Measurements from ENCODE around the gene OXA1L. TPM values are rescaled to one million over a fixed set of nuclear protein-coding genes. Genes with fewer than 3 reads are reported as not detected.
"Not testable (repeated sequence)": the region's sequence is repeated elsewhere in the genome, so short reads cannot be mapped to it uniquely, and the experiment has no call there.

OXA1L gene
- total RNA-seq, 1 donor from 2014 or later = 48.8 TPM

DNA sequence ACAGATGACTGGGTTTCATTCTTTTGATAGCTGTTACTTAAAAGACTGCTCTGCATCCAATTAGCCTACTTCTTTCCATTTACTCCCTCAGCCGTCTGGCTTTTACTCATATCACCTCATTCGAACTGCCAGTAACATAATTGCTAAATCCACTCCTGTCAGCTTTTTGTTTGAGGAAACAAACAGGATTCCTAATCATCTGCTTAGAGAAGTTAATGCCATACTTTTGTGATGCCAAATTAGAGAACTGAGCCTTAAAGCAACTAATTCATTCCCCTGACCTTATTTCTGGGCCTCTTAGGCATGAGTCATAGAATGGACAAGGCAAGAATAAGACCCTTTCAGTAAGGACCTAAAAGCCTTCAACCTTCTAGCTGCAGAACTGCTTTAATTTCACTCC lies 2.9 kb downstream of the OXA1L start:
- no peak for DNase-seq

DNA sequence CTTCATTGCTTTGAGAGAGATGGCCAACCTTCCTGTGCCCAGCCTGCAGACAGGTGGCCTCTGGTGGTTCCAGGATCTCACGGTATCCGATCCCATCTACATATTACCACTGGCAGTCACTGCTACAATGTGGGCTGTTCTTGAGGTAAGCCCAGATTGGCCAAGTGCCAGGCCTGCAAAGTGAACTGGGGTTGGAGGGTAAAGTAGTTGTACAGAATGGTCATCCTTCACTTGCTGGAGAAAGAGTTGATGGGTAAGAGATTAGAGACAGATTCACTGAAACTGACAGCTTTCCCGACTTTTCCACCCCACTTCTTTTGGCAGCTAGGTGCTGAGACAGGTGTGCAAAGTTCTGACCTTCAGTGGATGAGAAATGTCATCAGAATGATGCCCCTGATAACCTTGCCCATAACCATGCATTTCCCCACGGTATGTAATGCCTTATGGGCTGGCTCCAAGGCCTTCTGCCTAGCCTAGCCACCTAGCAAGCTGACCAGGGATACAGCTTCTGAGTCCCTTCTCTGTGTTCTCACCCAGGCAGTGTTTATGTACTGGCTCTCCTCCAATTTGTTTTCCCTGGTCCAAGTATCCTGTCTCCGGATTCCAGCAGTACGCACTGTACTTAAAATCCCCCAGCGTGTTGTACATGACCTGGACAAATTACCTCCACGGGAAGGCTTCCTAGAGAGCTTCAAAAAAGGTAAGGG lies 4.1 kb downstream of the OXA1L start:
- no peak for DNase-seq

DNA sequence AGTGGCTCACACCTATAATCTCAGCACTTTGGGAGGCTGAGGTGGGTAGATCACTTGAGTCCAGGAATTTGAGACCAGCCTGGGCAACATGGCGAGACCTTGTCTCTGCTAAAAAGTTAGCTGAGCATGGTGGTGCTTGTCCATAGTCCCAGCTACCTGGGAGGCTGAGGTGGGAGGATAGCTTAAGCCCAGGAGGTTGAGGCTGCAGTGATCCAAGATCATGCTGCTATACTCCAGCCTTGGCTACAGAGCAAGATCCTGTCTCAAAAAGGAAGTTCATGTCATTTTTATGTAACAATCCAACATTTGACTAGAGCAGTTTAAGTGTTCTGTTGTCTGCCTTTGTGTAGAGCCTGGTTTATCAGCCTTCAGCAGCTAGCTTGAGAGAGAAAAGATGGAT lies 6.2 kb downstream of the OXA1L start:
- no peak for DNase-seq

DNA sequence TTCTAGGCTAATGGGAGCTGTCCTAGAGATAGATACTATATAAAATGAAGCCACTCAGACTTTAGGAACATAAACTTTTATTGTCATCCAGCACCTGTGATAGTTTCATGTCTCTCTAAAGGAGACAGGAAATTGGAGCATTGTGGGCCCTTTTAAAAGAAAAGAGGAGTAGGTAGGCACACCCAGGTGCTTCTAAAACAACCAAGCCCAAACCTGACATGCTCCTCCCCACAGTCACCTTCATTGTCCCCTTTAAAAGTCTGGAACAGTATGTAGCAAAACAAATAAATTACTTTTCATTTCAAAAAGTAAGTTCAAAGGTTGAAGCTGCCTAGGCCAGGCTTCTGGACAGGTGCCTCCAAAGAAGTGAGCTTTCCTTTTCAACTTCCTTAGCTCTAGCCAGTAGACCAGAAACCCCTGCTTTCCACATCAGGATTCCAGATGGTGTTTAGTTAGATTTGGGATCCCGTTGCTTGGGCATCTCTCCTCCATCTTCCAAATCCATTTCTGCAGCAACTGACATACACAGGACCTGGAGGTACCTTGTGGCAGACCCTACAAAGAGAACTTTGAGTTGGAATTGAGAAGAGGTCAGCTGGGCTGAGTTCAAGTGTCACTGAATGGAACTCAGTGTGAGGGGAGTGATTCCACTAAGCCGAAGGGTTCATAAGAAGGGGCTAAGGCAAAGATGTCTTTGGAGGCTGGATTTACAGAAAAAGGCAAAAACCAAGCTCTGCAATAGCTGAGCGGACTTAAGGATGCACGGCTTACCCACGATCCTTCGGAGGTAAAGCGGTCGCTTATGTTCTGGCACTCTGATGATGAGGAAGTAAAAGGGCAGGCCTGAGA lies 6.9 kb downstream of the OXA1L start:
- no peak for DNase-seq

DNA sequence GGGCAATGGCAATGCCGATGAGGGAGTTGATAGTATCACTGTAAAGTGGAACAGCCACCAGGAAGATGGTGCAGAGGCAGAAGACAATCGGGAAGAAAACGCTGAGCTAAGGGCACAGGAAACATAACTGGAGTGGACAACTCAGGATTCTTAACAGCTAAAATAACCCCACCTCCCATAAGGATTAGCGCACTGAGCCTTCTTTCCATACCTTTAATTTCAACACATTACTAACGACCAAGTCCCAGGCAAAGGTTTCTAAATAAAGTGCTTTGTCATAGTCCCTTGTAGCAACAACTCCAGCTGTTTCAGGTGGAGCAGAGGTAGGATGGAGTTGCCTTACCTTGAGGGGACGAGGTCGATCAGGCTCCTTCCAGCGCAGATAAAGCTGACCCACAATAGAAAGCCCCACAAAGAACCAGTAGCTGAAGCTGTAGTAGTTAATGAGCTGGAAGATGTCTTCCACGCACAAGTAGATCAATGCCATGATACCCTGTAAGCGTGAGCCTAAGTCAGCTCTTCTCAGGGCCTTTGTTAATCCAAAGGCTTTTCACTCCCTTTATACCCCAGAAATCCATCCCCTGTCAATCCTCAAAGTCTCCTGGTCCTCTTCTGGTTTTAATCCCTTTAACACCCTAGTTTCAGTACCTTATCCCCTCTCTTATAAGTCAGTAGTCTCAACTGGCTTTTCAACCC lies 7.7 kb downstream of the OXA1L start:
- no peak for DNase-seq

DNA sequence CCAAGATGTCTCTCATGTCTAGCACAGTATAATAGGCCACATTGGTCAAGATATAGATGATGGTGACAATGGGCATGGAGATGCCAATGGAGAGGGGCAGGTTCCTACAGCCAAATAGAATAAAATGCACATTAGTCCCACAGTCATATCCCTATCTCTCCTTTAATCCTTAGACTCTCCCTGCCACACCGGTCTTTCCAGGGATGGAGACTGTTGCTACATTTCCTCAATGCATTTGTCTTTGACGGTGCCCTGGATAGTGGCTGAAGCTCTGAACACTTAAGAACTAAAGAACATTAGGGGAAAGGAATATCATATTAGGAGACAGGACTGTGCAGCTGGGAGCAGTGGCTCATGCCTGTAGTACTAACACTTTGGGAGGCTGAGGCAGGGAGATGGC lies 9.7 kb downstream of the OXA1L start:
- no peak for DNase-seq

DNA sequence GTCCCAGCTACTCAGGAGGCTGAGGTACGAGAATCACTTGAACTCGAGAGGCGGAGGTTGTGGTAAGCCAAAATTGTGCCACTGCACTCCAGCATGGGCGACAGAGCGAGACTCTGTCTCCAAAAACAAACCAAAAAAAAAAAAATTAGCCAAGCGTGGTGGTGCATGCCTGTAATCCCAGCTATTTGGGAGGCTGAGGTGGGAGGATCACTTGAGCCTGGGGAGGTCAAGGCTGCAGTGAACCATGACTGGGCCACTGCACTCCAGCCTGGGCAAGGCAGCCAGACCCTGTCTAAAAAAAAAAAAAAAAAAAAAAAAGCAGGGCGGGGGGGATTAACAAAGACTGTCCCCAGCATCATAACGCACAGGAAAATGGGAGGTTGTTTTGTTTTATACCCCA lies 10.4 kb downstream of the OXA1L start:
- not testable (repeated sequence) for DNase-seq

DNA sequence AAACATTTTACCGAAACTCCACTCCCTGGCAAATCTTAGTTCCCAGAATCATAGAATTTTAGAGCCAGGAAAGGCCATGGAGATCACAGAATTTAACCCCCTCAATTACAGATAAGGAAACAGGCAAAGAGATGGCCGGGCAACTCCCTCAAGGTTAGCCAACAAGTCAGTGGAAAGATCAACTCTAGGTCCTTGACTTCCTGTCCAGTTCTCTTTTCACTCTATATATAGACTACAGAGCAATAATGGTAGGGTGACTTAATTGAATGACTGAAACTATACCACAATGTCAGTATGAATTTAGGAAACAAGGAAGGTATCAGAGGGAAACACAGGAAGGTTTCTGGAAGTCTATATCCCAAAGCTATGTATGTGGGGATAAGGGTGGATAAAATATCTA lies 11.6 kb downstream of the OXA1L start:
- no peak for DNase-seq

DNA sequence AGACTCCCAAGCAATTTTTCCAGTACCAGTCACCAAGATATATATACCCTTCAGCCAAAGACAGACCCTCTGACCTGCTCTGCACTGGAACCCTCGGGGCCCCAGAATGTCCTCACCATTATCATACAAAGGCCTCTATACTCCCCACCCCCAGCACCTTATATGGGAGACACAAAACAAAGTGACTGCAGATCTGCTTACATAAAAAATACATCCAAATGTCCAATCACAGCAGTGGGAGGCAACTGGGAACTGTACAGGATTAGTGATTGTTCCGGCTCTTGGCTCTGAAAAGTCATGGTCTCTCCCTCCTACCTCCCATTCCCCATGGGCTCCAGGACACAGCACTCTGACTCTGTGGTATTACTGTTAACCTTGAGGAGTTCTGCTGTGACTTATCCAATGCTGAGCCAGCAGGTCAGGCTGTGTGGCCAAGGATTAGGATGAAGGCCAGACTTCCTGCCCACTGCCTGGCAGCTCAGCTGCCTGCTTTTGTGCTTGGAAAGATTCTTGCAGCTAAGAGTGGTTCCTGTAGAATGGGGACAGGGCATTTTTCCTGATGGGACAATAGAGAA lies 13.7 kb downstream of the OXA1L start:
- DNase-seq = peak; percentile 39

DNA sequence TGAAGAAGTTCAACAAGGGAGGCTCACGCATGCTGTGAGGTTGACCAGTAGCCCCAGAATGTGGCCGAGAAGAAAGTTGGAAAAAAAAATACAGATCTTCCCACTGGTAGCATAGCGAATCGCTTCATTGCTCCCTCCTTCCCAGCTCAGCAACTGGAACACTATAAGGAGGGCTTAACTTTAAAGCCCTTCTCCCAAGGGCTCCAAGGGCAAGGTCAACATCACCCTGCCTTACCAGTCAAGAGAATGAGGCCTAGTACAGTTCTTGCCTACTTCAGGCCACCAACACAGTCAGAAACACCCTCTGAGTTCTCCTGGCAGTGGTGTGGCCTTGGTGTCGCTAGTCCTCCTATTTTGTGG lies 14.4 kb downstream of the OXA1L start:
- no peak for DNase-seq

DNA sequence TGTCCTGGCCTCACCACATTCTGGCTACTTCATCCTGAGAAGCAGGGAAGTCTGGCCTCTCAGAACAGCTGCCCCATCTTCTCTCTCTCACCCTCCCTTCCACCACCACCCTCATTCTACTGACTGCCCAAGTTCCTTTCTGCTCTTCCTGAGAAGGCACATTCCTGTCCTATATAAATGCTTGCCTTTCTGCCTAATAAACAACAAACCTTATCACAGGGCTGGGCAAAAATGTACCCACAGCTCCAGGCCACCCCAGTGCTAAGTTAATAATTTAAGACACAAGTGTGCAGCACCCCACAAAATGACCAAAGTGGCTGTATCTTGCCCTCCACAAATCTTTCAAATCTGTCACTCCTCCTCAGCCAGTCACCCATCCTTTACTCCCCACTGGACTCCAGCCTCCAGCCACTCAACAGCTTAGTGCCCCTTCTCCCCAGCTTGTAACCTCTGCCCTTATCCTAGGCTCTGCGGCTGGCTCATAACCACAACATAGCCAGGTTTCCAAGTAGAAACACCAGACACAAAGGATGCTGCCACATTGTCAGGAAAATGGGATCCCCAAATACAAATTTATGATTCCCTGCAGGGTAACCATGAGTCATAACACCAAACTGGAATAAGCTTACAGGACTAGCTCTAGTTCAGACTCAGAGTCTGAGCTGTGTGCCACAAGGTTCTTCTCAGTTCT lies 15.0 kb downstream of the OXA1L start:
- no peak for DNase-seq

DNA sequence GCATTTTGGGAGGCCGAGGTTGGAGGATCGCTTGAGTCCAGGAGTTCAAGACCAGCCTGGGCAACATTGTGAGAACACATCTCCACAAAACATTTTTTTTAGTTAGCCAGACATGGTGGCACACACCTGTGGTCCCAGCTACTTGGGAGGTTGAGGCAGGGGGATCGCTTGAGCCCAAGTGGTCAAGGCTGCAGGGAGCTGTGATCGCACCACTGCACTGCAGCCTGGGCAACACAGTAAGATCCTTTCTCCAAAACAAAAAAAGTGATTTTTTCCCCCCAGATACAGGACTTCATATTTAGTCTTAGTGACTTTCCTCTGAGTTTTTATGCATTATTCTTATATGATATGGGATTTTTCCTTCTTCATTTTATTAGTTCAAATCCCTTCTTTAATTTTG lies 20.2 kb downstream of the OXA1L start:
- no peak for DNase-seq

DNA sequence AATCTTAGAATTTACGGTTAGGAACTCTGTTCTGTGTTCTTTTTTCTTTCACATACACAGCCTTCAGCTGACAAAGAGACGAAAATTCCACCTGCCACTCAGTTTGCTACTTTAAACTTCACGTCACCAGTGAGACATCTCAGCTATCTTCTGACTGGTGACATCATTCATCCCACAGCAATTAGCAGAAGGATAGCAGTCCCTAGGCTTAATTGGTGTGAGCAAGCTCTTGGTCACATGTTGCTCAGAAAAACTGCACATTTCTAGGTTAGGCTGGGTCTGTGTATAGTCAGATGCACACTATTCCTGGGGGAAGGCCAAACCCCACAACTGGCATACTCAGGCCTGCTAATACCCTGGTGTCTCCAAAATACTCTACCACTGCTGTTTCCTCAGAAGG lies 24.8 kb downstream of the OXA1L start:
- no peak for DNase-seq

DNA sequence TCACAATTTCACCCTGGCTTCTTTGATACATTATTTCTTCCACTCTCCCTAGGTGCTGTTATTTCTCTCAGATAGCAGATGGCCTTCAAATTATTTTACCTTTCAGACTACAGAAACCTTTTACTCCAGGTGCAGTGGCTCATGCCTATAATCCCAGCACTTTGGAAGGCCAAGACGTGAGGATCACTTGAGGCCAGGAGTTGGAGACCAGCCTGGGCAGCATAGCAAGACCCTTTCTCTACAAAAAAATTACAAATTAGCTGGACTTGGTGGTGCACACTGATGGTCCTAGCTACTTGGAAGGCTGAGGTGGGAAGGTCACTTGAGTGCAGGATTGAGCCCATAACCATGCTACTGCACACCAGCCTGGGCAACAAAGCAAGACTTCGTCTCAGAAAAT lies 25.7 kb downstream of the OXA1L start:
- DNase-seq = no peak

DNA sequence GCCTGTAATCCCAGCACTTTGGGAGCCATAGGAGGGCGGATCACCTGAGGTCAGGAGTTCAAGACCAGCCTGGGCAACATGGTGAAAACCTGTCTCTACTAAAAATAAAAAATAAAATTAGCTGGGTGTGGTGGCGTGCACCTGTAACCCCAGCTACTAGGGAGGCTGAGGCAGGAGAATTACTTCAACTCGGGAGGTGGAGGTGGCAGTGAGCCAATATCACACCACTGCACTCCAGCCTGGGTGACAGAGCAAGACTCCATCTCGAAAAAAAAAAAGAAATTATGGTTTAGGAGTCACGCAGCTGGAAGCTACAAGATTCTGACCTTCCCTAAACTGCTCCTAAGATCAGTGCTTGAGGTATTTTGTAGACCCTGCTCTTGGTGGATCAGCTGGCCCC lies 27.1 kb downstream of the OXA1L start:
- DNase-seq = not testable (repeated sequence)

DNA sequence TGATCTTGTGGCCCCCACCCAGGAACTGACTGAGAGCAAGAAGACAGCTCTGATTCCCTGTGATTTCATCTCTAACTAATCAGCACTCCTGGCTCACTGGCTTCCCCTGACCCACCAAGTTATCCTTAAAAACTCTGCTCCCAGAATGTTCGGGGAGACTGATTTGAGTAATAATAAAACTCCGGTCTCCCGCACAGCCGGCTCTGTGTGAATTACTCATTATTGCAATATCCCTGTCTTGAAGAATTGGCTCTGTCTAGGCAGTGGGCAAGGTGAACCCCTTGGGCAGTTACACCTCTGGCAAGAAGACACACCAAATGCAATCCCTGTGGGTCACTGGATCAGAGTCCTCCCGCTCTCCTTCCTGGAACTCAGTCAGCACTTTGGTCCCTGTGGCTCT lies 27.5 kb downstream of the OXA1L start:
- DNase-seq = no peak

DNA sequence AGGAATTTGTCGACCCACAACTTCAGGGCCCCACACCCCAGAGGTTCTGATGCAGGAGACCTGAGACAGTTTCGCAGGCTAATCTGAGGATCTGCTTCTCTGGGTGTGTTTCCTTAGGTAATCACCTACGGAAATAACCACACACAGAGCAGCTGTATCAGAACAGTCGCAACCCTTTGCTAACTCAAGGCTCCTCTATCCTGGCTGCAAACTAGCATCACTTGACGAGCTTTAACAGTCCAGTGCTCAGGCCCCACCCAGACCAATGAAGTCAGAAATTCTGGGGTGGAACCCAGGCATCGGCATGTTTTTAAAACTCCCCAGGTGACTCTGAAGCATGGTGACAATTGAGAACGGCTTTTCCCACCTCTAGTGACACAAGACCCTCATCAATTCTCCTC lies 28.1 kb downstream of the OXA1L start:
- no peak for DNase-seq

DNA sequence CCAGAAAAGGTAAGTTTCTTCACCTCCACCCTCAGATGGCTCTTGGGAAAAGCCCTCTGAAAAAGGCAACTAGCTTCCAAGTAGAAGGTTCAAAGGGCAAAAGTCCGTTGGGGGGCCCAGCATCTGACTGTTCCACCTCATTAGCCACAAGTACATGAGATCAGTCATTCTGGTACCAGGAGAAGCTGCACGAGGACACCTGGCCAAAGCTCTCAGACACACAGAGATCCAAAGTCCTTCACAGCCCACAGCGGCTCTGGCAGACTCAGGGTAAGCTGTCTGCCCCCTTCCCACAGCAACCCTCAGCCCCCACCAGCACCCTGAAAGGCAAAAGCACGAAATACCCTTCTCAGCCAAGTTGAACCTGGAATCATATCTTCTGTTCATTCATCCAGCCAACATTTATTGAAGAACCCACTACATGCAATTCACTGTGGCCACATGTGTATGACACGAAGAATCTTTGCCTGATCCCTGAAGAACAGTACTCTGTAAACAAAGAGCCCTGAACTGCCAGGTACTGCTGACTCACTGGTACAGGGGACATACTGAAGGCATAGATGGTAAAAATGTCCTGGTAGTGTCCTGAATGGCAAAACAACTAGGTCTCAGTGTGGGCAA lies 29.7 kb downstream of the OXA1L start:
- DNase-seq = no peak

DNA sequence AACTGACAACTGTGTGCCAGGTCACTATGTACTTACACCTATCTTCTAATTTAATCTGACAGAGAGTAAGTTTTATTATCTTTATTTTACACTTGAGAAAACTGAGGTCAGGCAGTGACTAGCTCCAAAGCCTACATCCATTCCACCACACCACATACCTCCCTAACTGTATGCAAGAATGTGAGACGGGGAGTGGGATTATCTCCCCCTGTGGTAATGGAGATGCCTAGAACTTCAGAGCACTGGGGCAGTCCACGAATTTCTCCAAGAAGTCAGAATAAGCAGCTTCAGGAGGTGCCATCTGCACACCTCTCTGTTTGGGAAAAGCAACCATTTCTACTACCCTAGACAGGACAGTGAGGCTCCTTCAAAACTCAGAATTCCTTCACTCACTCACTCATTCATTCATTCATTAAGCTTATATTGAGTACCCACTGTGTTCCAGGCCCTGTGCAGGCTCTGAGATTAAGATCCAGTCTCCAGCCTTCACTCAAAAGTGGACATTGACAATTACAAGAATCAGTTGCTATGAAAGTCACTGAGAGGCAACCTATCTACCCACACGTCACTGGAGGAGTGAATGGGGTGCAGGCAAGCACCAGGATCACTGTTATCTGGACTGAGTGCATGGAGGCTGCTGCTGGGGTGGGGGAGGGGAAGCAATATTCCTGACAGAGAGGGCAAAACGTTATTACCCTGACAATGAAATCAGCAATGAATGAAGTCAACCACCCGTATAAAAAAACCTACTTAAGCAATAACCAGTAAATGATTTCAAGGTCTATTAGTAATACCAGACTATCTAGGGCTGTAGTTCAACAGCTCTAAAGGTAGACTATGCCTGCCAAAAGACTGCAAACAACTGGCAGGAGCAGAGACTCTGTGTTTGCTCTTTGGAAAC lies 30.8 kb downstream of the OXA1L start:
- no peak for DNase-seq

DNA sequence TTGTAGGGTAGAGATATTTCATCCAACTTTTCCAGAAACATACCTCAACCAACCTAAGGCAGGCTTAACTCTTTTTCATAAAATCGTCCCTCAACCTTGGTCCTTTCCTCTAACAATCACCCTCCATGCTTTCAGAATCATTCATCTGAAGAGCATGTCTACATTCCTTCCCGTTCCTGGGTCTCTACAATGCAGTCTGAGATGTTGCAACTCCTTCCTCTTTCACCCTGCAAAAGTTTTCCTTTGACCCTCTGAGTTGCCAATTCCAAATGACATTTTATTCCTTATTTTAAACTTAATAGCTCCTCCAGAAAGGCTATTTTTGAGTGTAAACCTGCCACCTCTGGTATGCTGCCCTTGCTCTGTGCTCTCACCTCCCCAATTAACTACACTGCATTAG lies 32.0 kb downstream of the OXA1L start:
- DNase-seq = no peak

DNA sequence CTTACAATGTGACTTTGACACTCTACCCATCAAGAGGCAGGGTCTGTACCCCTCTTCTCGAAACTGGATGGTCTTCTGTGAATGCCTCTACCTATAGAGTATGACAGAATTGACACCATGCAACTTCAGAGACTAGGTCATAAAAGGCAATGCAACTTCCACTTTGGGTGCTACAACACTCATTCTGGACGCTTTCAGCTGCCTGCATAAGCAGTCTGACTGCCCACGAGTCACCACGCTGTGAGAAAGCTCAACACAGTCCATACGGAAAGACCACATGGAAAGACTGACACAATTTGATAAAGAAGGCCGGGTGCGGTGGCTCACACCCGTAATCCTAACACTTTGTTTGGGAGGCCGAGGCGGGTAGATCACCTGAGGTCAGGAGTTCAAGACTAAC lies 33.9 kb downstream of the OXA1L start:
- no peak for DNase-seq
